K562 (cell line): ENCODE data around the gene PNMA6F. TPM values are rescaled to one million over a fixed set of nuclear protein-coding genes. Genes with fewer than 3 reads are reported as not detected.

Experiments used
- ATAC-seq: fragments of 200-7000 bp; cut with Tn5 transposase; 3 replicates; pipeline ENCODE4 v1.9.1; 2020; ENCODE audit warnings: moderate library complexity
- BruUV-seq: library from RNA; stranded (reverse); fragments of 400-500 nt; replicated peaks from 2 replicates; lab custom pipeline; 2021; lab: Mats Ljungman, UMichigan
- CTCF ChIA-PET: fragments of 300-600 bp; formaldehyde crosslinking; extraction: SDS; loops from one replicate; lab custom pipeline; 2021; ENCODE audit warnings: low intra/inter-chr PET ratio; lab: Yijun Ruan, JAX
- POLR2A ChIA-PET: fragments of 300-600, 350-650 bp; sonication (Branson Sonifier 250); formaldehyde crosslinking; extraction: SDS; loops from one replicate; lab custom pipeline; 2021; ENCODE audit warnings: antibody characterized with exemption, inconsistent platforms; lab: Yijun Ruan, JAX
- DNase-seq, 4 experiments: peaks; one replicate each; pipeline versions ENCODE4 v3.0.0 to v3.0.0-alpha.2; 2011 to 2018; ENCODE audit warnings: low spot score in 3 of 4, mixed read lengths in 3 of 4; ENCODE audit errors: extremely low read depth in 1 of 4
- FAIRE-seq: peaks from 2 replicates; lab custom pipeline; 2011; peaks lifted over from hg19 to GRCh38; lab: Jason Lieb, UNC
- H2AFZ ChIP-seq: 2 replicates; pipeline ENCODE4 v1.6.0; 2011; ENCODE audit warnings: low read depth, low read length, control low read depth, inconsistent platforms
- H3K27ac ChIP-seq: fragments of 200-600 bp; 3 replicates; pipeline ENCODE4 v1.8.0; 2011; ENCODE audit warnings: low read depth, mild to moderate bottlenecking, control low read depth, inconsistent platforms, low read length, moderate library complexity, mixed read lengths; ENCODE audit errors: extremely low read depth
- H3K27me3 ChIP-seq, 2 experiments: fragments of 300-600 bp in 1 of 2; 2 replicates in 1 of 2; 3 replicates in 1 of 2; pipeline versions ENCODE4 v1.6.0 to v1.8.0; 2011; ENCODE audit warnings: inconsistent platforms in 2 of 2, low read length in 2 of 2, mild to moderate bottlenecking in 1 of 2, mixed read lengths in 1 of 2, moderate library complexity in 1 of 2; ENCODE audit not compliant: control insufficient read depth in 2 of 2, insufficient read depth in 2 of 2
- H3K36me3 ChIP-seq: fragments of 300-600 bp; 3 replicates; pipeline ENCODE4 v1.8.0; 2011; ENCODE audit warnings: mild to moderate bottlenecking, low read length, inconsistent platforms; ENCODE audit not compliant: control insufficient read depth, insufficient read depth
- H3K4me1 ChIP-seq, 2 experiments: fragments of 200-600 bp in 1 of 2; replicated peaks in 1 of 2; 2 replicates in 1 of 2; 3 replicates in 1 of 2; pipeline versions ENCODE4 v1.5.1 to v1.8.0; 2011; ENCODE audit warnings: inconsistent platforms in 2 of 2, low read length in 2 of 2, mild to moderate bottlenecking in 1 of 2, mixed read lengths in 1 of 2, moderate library complexity in 1 of 2; ENCODE audit not compliant: control insufficient read depth in 2 of 2, insufficient read depth in 2 of 2
- H3K4me2 ChIP-seq: 2 replicates; pipeline ENCODE4 v1.6.1; 2011; ENCODE audit warnings: low read length, control low read depth, inconsistent platforms, mixed read lengths; ENCODE audit not compliant: insufficient read depth
- H3K4me3 ChIP-seq: fragments of 200-600 bp; sonication (generic), shearing (Covaris generic); 2 replicates; pipeline ENCODE4 v1.5.1; 2016; ENCODE audit warnings: control low read depth, inconsistent platforms
- H3K79me2 ChIP-seq: fragments of 200-600 bp; 3 replicates; pipeline ENCODE4 v1.8.0; 2011; ENCODE audit warnings: low read length, inconsistent platforms; ENCODE audit not compliant: control insufficient read depth, insufficient read depth
- H3K9ac ChIP-seq, 2 experiments: 2 replicates each; pipeline versions ENCODE4 v1.6.0 to v1.6.1; 2011; ENCODE audit warnings: low read depth in 2 of 2, low read length in 2 of 2, control low read depth in 1 of 2, inconsistent platforms in 1 of 2, mild to moderate bottlenecking in 1 of 2, mixed read lengths in 1 of 2; ENCODE audit not compliant: insufficient read depth in 1 of 2
- H3K9me1 ChIP-seq: one replicate; pipeline ENCODE4 v1.6.0; 2011; ENCODE audit warnings: inconsistent platforms, mild to moderate bottlenecking, low read length, moderate library complexity; ENCODE audit not compliant: control insufficient read depth, insufficient read depth
- H3K9me3 ChIP-seq: replicated peaks from 2 replicates; pipeline ENCODE4 v1.5.1; 2011; ENCODE audit warnings: low read depth, low read length, inconsistent platforms; ENCODE audit not compliant: control insufficient read depth, insufficient read depth
- H4K20me1 ChIP-seq: replicated peaks from 2 replicates; pipeline ENCODE4 v1.6.1; 2011; ENCODE audit warnings: low read length, inconsistent platforms, mixed read lengths; ENCODE audit not compliant: control insufficient read depth, insufficient read depth
- LEF1 ChIP-seq: fragments of 450-650 bp; IDR thresholded peaks from 2 replicates; pipeline ENCODE4 v1.6.1; 2016; ENCODE audit warnings: mild to moderate bottlenecking
- MNT ChIP-seq, 2 experiments: fragments of 450-650 bp; conservative IDR thresholded peaks; 2 replicates each; pipeline ENCODE4 v1.6.1; 2017; ENCODE audit warnings: mild to moderate bottlenecking in 2 of 2, moderate library complexity in 2 of 2
- PKNOX1 ChIP-seq: fragments of 450-650 bp; IDR thresholded peaks from 2 replicates; pipeline ENCODE4 v1.6.1; 2016
- ZNF3 ChIP-seq: fragments of 250-450 bp; sonication (Bioruptor Pico); IDR thresholded peaks from 2 replicates; pipeline ENCODE4 v1.5.0; 2021; ENCODE audit warnings: mild to moderate bottlenecking, moderate library complexity
- WGBS: fragments of 100-300 bp; shearing (Covaris generic); methylation state at CpG from one replicate; pipeline ENCODE4 v1.1.6; 2016; ENCODE audit warnings: low coverage, mixed read lengths; ENCODE audit not compliant: insufficient coverage; ENCODE audit errors: missing lambda C conversion rate; 5-methylcytosine and 5-hydroxymethylcytosine counted together
- in situ Hi-C: fragments of 300-500 bp; cut with MboI; formaldehyde crosslinking; loops from 4 replicates; pipeline ENCODE4 v1.15.0; 2018; ENCODE audit warnings: inconsistent platforms, mixed read lengths
- intact Hi-C: fragments of 100-400 bp; cut with micrococcal nuclease; formaldehyde crosslinking; loops from 2 replicates; pipeline ENCODE4 v1.14.2; 2022
- polyA plus RNA-seq, 8 experiments: library from polyadenylated mRNA; depleted of rRNA in 4 of 8; stranded (reverse) in 5 of 8; unstranded in 3 of 8; fragments of >200 nt; fragmentation: Nextera tagmentation in 2 of 8; fragmentation: Illumina TruSeq in 1 of 8; extraction: Ambion mirVana in 2 of 8; extraction: Trizol in 1 of 8; gene quantifications; 2 replicates each; pipeline versions ENCODE4 v1.2.1 to v1.2.3, GENCODE V29; 2011 to 2014; ENCODE audit warnings: inconsistent platforms in 1 of 8, missing spikeins in 1 of 8
- total RNA-seq, 7 experiments: library from RNA; depleted of rRNA in 6 of 7; stranded (reverse); fragments of >200 nt in 6 of 7; fragmentation: Illumina TruSeq in 2 of 7; extraction: Trizol in 2 of 7; gene quantifications; 2 replicates each; pipeline versions ENCODE4 v1.2.1 to v1.2.3, GENCODE V29; 2011 to 2021; ENCODE audit warnings: low replicate concordance in 1 of 7

The PNMA6F gene
- total and polyA plus RNA-seq, 9 of the 15 experiments (the other 6 are each of a cell fraction or from before 2014, with no cell fraction given): not detected

GRCh38 chrX:153353416-153353815, 31.8 kb upstream of the PNMA6F start (continued):
- no peak for TF ChIP-seq MNT (conservative IDR thresholded peaks at IDR 0.05)
- TF ChIP-seq PKNOX1: no peak
- no peak for TF ChIP-seq ZNF3 (CRISPR knock-in tag)
- TF ChIP-seq, all 486 proteins: peak for 0

GRCh38 chrX:153352858-153353257, 31.3 kb upstream of the PNMA6F start:
- ChIA-PET CTCF (no interaction called here), POLR2A (interaction anchor here (0.8 to 2.5 kb wide), 4 partner anchors 10 to 20 kb away, joined by 3 to 7 read pairs (median 4); partner anchors contain the start of gene ZNF275)
- Histone ChIP-seq H3K4me1 (no peaks in the 10 kb centered on the region; a peak in 1 of 5 replicates), H2AFZ (no peak overlapping the region), H3K9ac (no peak overlapping the region), H3K4me2 (no peak overlapping the region), H3K9me3 (no peaks in the 10 kb centered on the region), H4K20me1 (no peaks in the 10 kb centered on the region), H3K27me3 (no peaks in the 10 kb centered on the region), H3K36me3 (peaks cover 26% of the 10 kb centered on the region; the same call in 2 of the 3 replicates), H3K9me1 (no peaks in the 10 kb centered on the region), H3K4me3 (no peak overlapping the region), H3K79me2 (no peaks in the 10 kb centered on the region), H3K27ac (no peak overlapping the region)
- in situ Hi-C loops: no loop called here
- no peak for DNase-seq
- TF ChIP-seq LEF1: no peak
- no peak for ATAC-seq
- 63% methylated on average over 3 of the region's 3 CpGs for WGBS
- FAIRE-seq: no peak
- intact Hi-C loops: no loop called here
- no TSS peak for BruUV-seq
